Hippocampal formation (tissue), 2 donors: Measurements from ENCODE around the gene CASP10.

Source experiments
- DNase-seq, 2 donors: peaks; one replicate each; lab custom pipeline; 2025; lab: John Stamatoyannopoulos, UW

The CASP10 gene

GRCh38 chr2:201260302-201260800, 77.4 kb downstream of the CASP10 start, which contains the start of gene CASP8:
CASP8 (plus strand) TSS chr2:201260536; CDS start chr2:201266487, 5,951 bp downstream.
- DNase-seq: no peak

- no peak for DNase-seq
These were observed 78.5 kb downstream of the CASP10 start for GRCh38 chr2:201261471-201261870.

- DNase-seq: no peak
These were observed 79.0 kb downstream of the CASP10 start for GRCh38 chr2:201261906-201262305.

- no peak for DNase-seq
These were observed 79.8 kb downstream of the CASP10 start for GRCh38 chr2:201262718-201263117.

- DNase-seq: no peak
These were observed 80.8 kb downstream of the CASP10 start for GRCh38 chr2:201263779-201264178.

GRCh38 chr2:201264472-201265173, 81.7 kb downstream of the CASP10 start:
- no peak for DNase-seq

- DNase-seq: no peak
These were observed 83.7 kb downstream of the CASP10 start for GRCh38 chr2:201266629-201267028.

- no peak for DNase-seq
These were observed 84.5 kb downstream of the CASP10 start for GRCh38 chr2:201267278-201268030.

- no peak for DNase-seq
These were observed 86.8 kb downstream of the CASP10 start for GRCh38 chr2:201269764-201270163.

GRCh38 chr2:201270293-201271001, 87.5 kb downstream of the CASP10 start:
- no peak for DNase-seq

GRCh38 chr2:201271917-201272316, 89.0 kb downstream of the CASP10 start:
- no peak for DNase-seq

GRCh38 chr2:201273330-201273983, 90.5 kb downstream of the CASP10 start:
- no peak for DNase-seq

GRCh38 chr2:201275069-201275468, 92.1 kb downstream of the CASP10 start:
- no peak for DNase-seq

GRCh38 chr2:201275990-201276389, 93.0 kb downstream of the CASP10 start:
- DNase-seq: no peak

GRCh38 chr2:201276511-201276910, 93.6 kb downstream of the CASP10 start:
- no peak for DNase-seq
